HEK293 (cell line): Measurements from ENCODE around the gene CATSPERZ.

ENCODE experiments used
- CTCF ChIA-PET: fragments of 350-600 bp; formaldehyde crosslinking; extraction: SDS; loops from one replicate; lab custom pipeline; 2021; ENCODE audit warnings: antibody characterized with exemption; lab: Yijun Ruan, JAX
- POLR2A ChIA-PET: fragments of 300-600 bp; formaldehyde crosslinking; extraction: SDS; loops from one replicate; lab custom pipeline; 2020; ENCODE audit warnings: antibody characterized with exemption, inconsistent platforms; lab: Yijun Ruan, JAX
- H3K27ac ChIP-seq: fragments of 200-500 bp; sonication (Bioruptor generic); 2 replicates; pipeline ENCODE4 v1.5.1; 2014; ENCODE audit warnings: low read depth, low read length, control low read depth, inconsistent platforms; ENCODE audit errors: extremely low read depth
- H3K36me3 ChIP-seq, 2 experiments: fragments of 200-500 bp in 1 of 2; sonication (Bioruptor generic) in 1 of 2; 1 replicate in 1 of 2; 2 replicates in 1 of 2; pipeline ENCODE4 v1.5.1; 2014 to 2017; ENCODE audit warnings: inconsistent platforms in 2 of 2, low read length in 2 of 2; ENCODE audit not compliant: control insufficient read depth in 2 of 2, insufficient read depth in 1 of 2
- H3K4me1 ChIP-seq: fragments of 200-500 bp; sonication (Bioruptor generic); 2 replicates; pipeline ENCODE4 v1.5.1; 2014; ENCODE audit warnings: mild to moderate bottlenecking, low read length, inconsistent platforms; ENCODE audit not compliant: control insufficient read depth, insufficient read depth
- H3K4me3 ChIP-seq: 2 replicates; pipeline ENCODE4 v1.5.1; 2011; ENCODE audit warnings: low read depth, mild to moderate bottlenecking, control low read depth, low read length, moderate library complexity
- H3K9me3 ChIP-seq: fragments of 200-500 bp; sonication (Bioruptor generic); 2 replicates; pipeline ENCODE4 v1.5.1; 2014; ENCODE audit warnings: low read depth, low read length, inconsistent platforms; ENCODE audit not compliant: control insufficient read depth, insufficient read depth
- ATF2 ChIP-seq: fragments of 450-650 bp; formaldehyde crosslinking; IDR thresholded peaks from 2 replicates; pipeline ENCODE4 v1.5.1; 2016; ENCODE audit warnings: missing biosample characterization, missing genetic modification characterization, low read depth
- BCL11A ChIP-seq: fragments of 450-650 bp; formaldehyde crosslinking; IDR thresholded peaks from 2 replicates; pipeline ENCODE4 v1.5.1; 2016; ENCODE audit warnings: low read depth, missing biosample characterization, missing genetic modification characterization
- GFI1B ChIP-seq: fragments of 450-650 bp; formaldehyde crosslinking; IDR thresholded peaks from 2 replicates; pipeline ENCODE4 v1.5.1; 2016; ENCODE audit warnings: missing biosample characterization, missing genetic modification characterization
- SCRT2 ChIP-seq: fragments of 450-650 bp; formaldehyde crosslinking; IDR thresholded peaks from 2 replicates; pipeline ENCODE4 v1.5.1; 2016; ENCODE audit warnings: missing biosample characterization, missing genetic modification characterization
- SP7 ChIP-seq: fragments of 450-650 bp; formaldehyde crosslinking; IDR thresholded peaks from 2 replicates; pipeline ENCODE4 v1.5.1; 2016; ENCODE audit warnings: missing biosample characterization, missing genetic modification characterization
- ZBTB21 ChIP-seq: fragments of 450-650 bp; formaldehyde crosslinking; IDR thresholded peaks from 2 replicates; pipeline ENCODE4 v1.5.1; 2017; ENCODE audit warnings: missing biosample characterization, missing genetic modification characterization
- ZBTB8A ChIP-seq: fragments of 450-650 bp; formaldehyde crosslinking; IDR thresholded peaks from 2 replicates; pipeline ENCODE4 v1.5.1; 2016; ENCODE audit warnings: missing biosample characterization, missing genetic modification characterization
- ZIC2 ChIP-seq: fragments of 450-650 bp; formaldehyde crosslinking; IDR thresholded peaks from 2 replicates; pipeline ENCODE4 v1.5.1; 2016; ENCODE audit warnings: missing biosample characterization, missing genetic modification characterization
- ZNF138 ChIP-seq: fragments of 450-650 bp; formaldehyde crosslinking; IDR thresholded peaks from 2 replicates; pipeline ENCODE4 v1.5.1; 2016; ENCODE audit warnings: missing biosample characterization, missing genetic modification characterization, borderline replicate concordance
- ZNF274 ChIP-seq, 2 experiments: fragments of 200-500 bp in 1 of 2; fragments of 450-650 bp in 1 of 2; sonication (Bioruptor generic) in 1 of 2; formaldehyde crosslinking in 1 of 2; IDR thresholded peaks; 2 replicates each; pipeline versions ENCODE4 v1.5.1 to v1.6.1; 2014 to 2016; ENCODE audit warnings: borderline replicate concordance in 1 of 2, inconsistent platforms in 1 of 2, low read length in 1 of 2, missing biosample characterization in 1 of 2, missing genetic modification characterization in 1 of 2
- ZNF292 ChIP-seq: fragments of 450-650 bp; formaldehyde crosslinking; IDR thresholded peaks from 2 replicates; pipeline ENCODE4 v1.5.1; 2016; ENCODE audit warnings: low read depth, missing biosample characterization, missing genetic modification characterization, borderline replicate concordance
- ZNF391 ChIP-seq: fragments of 450-650 bp; formaldehyde crosslinking; IDR thresholded peaks from 2 replicates; pipeline ENCODE4 v1.5.1; 2016; ENCODE audit warnings: low read depth, missing biosample characterization, missing genetic modification characterization, borderline replicate concordance
- ZNF423 ChIP-seq: fragments of 450-650 bp; formaldehyde crosslinking; IDR thresholded peaks from 2 replicates; pipeline ENCODE4 v1.5.1; 2016; ENCODE audit warnings: missing biosample characterization, missing genetic modification characterization
- ZNF514 ChIP-seq: fragments of 450-650 bp; formaldehyde crosslinking; IDR thresholded peaks from 2 replicates; pipeline ENCODE4 v1.5.1; 2016; ENCODE audit warnings: missing biosample characterization, missing genetic modification characterization
- ZNF704 ChIP-seq: fragments of 450-650 bp; formaldehyde crosslinking; IDR thresholded peaks from 2 replicates; pipeline ENCODE4 v1.5.1; 2016; ENCODE audit warnings: missing biosample characterization, missing genetic modification characterization
- TF ChIP-seq, protein P1 (sequence below): fragments of 450-650 bp; formaldehyde crosslinking; IDR thresholded peaks from 2 replicates; pipeline ENCODE4 v1.5.1; 2016; ENCODE audit warnings: missing biosample characterization, missing genetic modification characterization
- TF ChIP-seq, protein P2 (sequence below): fragments of 450-650 bp; formaldehyde crosslinking; IDR thresholded peaks from 2 replicates; pipeline ENCODE4 v1.5.1; 2016; ENCODE audit warnings: missing biosample characterization, missing genetic modification characterization, low read depth
- TF ChIP-seq, protein P3 (sequence below): fragments of 450-650 bp; formaldehyde crosslinking; IDR thresholded peaks from 2 replicates; pipeline ENCODE4 v1.5.1; 2017; ENCODE audit warnings: missing biosample characterization, mild to moderate bottlenecking, missing genetic modification characterization, moderate library complexity

Gene CATSPERZ

DNA sequence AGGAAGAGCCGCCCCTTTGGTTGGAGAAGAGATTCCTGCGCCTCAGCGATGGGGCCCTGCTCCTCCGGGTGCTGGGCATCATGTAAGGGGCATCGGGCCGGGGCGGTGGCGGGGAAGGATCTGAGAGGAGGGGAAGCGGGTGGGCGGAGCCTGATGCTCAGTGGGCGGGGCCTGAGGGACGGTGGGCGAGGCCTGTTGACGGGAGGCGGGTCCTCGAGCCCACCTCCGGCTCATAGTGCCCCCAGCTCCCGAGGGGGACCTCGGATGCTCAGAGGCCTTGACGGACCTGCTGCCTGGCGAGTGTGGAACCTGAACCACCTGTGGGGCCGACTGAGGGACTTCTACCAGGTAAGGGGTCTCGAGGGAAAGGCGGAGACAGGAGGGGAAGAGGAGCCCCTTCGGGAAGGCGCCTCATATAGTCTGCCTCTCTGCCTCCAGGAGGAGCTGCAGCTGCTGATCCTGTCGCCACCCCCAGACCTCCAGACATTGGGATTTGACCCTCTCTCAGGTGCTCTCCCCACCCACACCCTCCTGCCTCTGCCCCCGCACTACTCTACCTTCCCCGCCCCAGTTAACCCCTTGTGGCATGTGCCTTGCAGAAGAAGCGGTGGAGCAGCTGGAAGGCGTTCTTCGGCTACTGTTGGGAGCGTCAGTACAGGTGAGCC lies 40.6 kb downstream of the CATSPERZ start (continued):
- no peak for TF ChIP-seq ZNF704
- no peak for TF ChIP-seq ZNF391 (tag by site-specific recombination)
- TF ChIP-seq SCRT2 (tag by site-specific recombination), result 0 out of 2 replicates have a peak, but pooled peaks have one; percentile 19
- TF ChIP-seq ZNF274 (IDR thresholded peaks at IDR 0.05; ENCODE audit: low read length), result no peak
- no peak for TF ChIP-seq ZNF274 (tag by site-specific recombination; IDR thresholded peaks at IDR 0.05; ENCODE audit: borderline replicate concordance)
- TF ChIP-seq, all 188 proteins: peak for 4

GRCh38 chr11:64341429-64341828 lies 41.3 kb downstream of the CATSPERZ start:
- Histone ChIP-seq H3K4me1 (no peaks in the 10 kb centered on the region), H3K27ac (no peak overlapping the region), H3K36me3 (no peaks in the 10 kb centered on the region), H3K9me3 (no peaks in the 10 kb centered on the region), H3K4me3 (no peak overlapping the region)
- POLR2A ChIA-PET, result interaction anchor here (1.4 to 2.2 kb wide), 2 partner anchors 15 to 23 kb away, joined by 5 to 19 read pairs; partner anchors contain the start of genes PRDX5 and TRMT112
- TF ChIP-seq, protein P1, sequence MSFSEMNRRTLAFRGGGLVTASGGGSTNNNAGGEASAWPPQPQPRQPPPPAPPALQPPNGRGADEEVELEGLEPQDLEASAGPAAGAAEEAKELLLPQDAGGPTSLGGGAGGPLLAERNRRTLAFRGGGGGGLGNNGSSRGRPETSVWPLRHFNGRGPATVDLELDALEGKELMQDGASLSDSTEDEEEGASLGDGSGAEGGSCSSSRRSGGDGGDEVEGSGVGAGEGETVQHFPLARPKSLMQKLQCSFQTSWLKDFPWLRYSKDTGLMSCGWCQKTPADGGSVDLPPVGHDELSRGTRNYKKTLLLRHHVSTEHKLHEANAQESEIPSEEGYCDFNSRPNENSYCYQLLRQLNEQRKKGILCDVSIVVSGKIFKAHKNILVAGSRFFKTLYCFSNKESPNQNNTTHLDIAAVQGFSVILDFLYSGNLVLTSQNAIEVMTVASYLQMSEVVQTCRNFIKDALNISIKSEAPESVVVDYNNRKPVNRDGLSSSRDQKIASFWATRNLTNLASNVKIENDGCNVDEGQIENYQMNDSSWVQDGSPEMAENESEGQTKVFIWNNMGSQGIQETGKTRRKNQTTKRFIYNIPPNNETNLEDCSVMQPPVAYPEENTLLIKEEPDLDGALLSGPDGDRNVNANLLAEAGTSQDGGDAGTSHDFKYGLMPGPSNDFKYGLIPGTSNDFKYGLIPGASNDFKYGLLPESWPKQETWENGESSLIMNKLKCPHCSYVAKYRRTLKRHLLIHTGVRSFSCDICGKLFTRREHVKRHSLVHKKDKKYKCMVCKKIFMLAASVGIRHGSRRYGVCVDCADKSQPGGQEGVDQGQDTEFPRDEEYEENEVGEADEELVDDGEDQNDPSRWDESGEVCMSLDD, result no peak
- TF ChIP-seq SP7 (tag by site-specific recombination) (no peak), GFI1B (tag by site-specific recombination) (no peak), ZNF514 (tag by site-specific recombination) (no peak), ATF2 (tag by site-specific recombination) (no peak), ZBTB8A (no peak), ZNF138 (no peak), BCL11A (tag by site-specific recombination) (no peak), ZBTB21 (tag by site-specific recombination) (no peak), ZNF423 (tag by site-specific recombination) (no peak), ZNF292 (tag by site-specific recombination) (no peak), ZIC2 (tag by site-specific recombination) (no peak)
- TF ChIP-seq, protein P2, sequence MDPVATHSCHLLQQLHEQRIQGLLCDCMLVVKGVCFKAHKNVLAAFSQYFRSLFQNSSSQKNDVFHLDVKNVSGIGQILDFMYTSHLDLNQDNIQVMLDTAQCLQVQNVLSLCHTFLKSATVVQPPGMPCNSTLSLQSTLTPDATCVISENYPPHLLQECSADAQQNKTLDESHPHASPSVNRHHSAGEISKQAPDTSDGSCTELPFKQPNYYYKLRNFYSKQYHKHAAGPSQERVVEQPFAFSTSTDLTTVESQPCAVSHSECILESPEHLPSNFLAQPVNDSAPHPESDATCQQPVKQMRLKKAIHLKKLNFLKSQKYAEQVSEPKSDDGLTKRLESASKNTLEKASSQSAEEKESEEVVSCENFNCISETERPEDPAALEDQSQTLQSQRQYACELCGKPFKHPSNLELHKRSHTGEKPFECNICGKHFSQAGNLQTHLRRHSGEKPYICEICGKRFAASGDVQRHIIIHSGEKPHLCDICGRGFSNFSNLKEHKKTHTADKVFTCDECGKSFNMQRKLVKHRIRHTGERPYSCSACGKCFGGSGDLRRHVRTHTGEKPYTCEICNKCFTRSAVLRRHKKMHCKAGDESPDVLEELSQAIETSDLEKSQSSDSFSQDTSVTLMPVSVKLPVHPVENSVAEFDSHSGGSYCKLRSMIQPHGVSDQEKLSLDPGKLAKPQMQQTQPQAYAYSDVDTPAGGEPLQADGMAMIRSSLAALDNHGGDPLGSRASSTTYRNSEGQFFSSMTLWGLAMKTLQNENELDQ (tag by site-specific recombination), result no peak
- TF ChIP-seq, protein P3, sequence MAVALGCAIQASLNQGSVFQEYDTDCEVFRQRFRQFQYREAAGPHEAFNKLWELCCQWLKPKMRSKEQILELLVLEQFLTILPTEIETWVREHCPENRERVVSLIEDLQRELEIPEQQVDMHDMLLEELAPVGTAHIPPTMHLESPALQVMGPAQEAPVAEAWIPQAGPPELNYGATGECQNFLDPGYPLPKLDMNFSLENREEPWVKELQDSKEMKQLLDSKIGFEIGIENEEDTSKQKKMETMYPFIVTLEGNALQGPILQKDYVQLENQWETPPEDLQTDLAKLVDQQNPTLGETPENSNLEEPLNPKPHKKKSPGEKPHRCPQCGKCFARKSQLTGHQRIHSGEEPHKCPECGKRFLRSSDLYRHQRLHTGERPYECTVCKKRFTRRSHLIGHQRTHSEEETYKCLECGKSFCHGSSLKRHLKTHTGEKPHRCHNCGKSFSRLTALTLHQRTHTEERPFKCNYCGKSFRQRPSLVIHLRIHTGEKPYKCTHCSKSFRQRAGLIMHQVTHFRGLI, result no peak
- TF ChIP-seq, all 188 proteins: peak for 0
- CTCF ChIA-PET, result interaction anchor here (0.5 to 7.9 kb wide), 7 partner anchors 9 to 219 kb away, joined by 3 to 86 read pairs (median 9); partner anchors contain the start of genes ESRRA, PRDX5 and TRMT112
